ENCODE measurements around the gene MYDGF.

GRCh38 chr19:4710281-4710600 lies 40.1 kb upstream of the MYDGF start:
- TF ChIP-seq EZH2 (IDR thresholded peaks at IDR 0.05) = no peak
- no peak for TF ChIP-seq POLR2AphosphoS5 (IDR thresholded peaks at IDR 0.05; ENCODE audit: borderline replicate concordance, low read depth, low read length)
- no peak for TF ChIP-seq FOXP2 (optimal IDR thresholded peaks at IDR 0.05; ENCODE audit: control extremely low read depth, extremely low read length, insufficient read depth)

Data from SK-N-MC (cell line).